ENCODE measurements around the gene PIM1. TPM values are rescaled to one million over a fixed set of nuclear protein-coding genes. Genes with fewer than 3 reads are reported as not detected.

The PIM1 gene
- total RNA-seq, 4 donors from 2014 or later, result 36.6 to 78.4 (median 49.2) TPM

DNA sequence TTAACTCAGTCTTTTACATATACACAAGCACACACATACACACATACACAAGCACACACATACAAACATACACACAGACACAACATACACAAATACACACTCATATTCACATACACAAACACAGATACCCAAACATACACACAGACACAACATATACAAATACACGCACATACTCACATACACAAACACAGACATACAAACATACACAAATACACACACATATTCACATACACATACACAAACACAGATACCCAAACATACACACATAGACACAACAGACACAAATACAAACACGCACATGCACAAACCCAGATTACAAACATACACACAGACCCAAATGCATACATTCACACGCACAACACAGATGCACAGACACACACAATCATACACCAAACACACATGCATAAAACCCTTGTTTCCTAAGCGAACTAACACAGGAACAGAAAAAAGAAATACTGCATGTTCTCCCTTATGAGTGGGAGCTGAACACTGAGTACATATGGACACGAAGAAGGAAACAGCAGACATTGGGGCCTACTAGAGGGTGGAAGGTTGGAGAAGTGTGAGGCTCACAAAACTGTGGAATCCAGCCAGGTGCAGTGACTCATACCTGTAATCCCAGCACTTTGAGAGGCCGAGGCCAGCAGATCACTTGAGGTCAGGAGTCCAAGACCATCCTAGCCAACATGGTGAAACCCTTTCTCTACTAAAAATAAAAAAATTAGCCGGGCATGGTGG, 34.2 kb downstream of the PIM1 start:
- H3K9me3 ChIP-seq, result no peaks in the 10 kb centered on the region
- H3K27ac ChIP-seq, result peak overlapping the region in 1 of 4 donors; percentile 70
- no peaks in the 10 kb centered on the region for H3K27me3 ChIP-seq
- TF ChIP-seq POLR2A (IDR thresholded peaks at IDR 0.05), result no peak
- no peak for TF ChIP-seq CTCF (IDR thresholded peaks at IDR 0.05)
- H3K4me1 ChIP-seq, result peaks cover 0 to 26% (median 6%) of the 10 kb centered on the region in 4 donors
- peak in 2 of 3 donors; percentile 66 to 85 for DNase-seq
- no peak overlapping the region for H3K4me3 ChIP-seq
- H3K36me3 ChIP-seq, result no peaks in the 10 kb centered on the region

DNA sequence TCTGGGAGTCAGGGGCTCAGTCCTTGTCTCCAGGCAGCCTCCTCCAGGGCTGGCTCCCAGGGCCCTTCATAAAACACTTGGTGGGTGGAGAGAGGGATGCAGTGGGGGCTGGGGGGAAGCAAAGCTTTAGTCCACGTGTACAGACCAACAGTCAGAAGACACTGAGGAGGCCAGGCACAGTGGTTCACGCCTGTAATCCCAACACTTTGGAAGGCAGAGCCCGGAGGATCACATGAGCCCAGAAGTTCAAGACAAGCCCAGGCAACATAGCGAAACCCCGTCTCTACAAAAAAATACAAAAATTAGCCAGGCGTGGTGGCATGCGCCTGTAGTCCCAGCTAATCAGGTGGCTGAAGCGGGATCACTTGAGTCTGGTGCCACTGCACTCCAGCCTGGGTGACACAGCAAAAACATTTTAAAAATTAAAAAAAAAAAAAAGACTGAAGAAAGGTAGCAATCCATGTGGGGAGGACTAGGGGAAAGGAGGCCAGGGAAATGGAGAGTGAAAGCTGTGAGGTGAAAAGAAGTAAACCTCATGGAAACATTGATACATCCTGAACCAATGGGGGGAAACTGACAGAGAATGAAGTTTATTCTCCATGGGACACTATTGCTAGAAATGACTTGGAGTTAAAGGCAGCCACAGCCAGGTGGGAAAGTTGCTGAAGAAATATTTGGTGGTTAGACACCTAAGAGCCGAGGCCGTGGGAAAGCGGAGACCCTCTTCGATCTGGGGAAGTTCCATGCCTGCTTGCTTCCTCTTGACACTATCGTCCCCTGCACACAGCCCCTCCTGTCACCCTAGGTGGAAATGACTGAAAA, 35.4 kb downstream of the PIM1 start:
- Histone ChIP-seq H3K4me1 (peaks cover 0 to 26% (median 6%) of the 10 kb centered on the region in 4 donors), H3K27me3 (no peaks in the 10 kb centered on the region), H3K36me3 (no peaks in the 10 kb centered on the region), H3K9me3 (no peaks in the 10 kb centered on the region), H3K27ac (no peak overlapping the region), H3K4me3 (no peak overlapping the region)
- TF ChIP-seq CTCF (IDR thresholded peaks at IDR 0.05) (no peak), POLR2A (IDR thresholded peaks at IDR 0.05) (no peak)
- DNase-seq, result peak in 1 of 3 donors; percentile 34

- Histone ChIP-seq H3K36me3 (no peaks in the 10 kb centered on the region), H3K27me3 (no peaks in the 10 kb centered on the region), H3K4me3 (no peak overlapping the region), H3K9me3 (no peaks in the 10 kb centered on the region), H3K4me1 (peaks cover 0 to 26% (median 6%) of the 10 kb centered on the region in 4 donors), H3K27ac (no peak overlapping the region)
- peak in 1 of 3 donors; percentile 42 for DNase-seq
- TF ChIP-seq POLR2A (IDR thresholded peaks at IDR 0.05), result no peak
- no peak for TF ChIP-seq CTCF (IDR thresholded peaks at IDR 0.05)
These were observed 36.0 kb downstream of the PIM1 start for GRCh38 chr6:37205997-37206340.

- Histone ChIP-seq H3K4me1 (peaks cover 0 to 24% (median 6%) of the 10 kb centered on the region in 4 donors), H3K27ac (no peak overlapping the region), H3K36me3 (no peaks in the 10 kb centered on the region), H3K4me3 (no peak overlapping the region), H3K27me3 (no peaks in the 10 kb centered on the region), H3K9me3 (no peaks in the 10 kb centered on the region)
- no peak for TF ChIP-seq CTCF (IDR thresholded peaks at IDR 0.05)
- TF ChIP-seq POLR2A (IDR thresholded peaks at IDR 0.05), result no peak
- DNase-seq, result peak in 1 of 3 donors; percentile 31
These were observed 36.7 kb downstream of the PIM1 start for GRCh38 chr6:37206622-37207021.

- Histone ChIP-seq H3K4me1 (peaks cover 0 to 11% (median 3%) of the 10 kb centered on the region in 4 donors), H3K9me3 (no peaks in the 10 kb centered on the region), H3K27ac (no peak overlapping the region), H3K36me3 (no peaks in the 10 kb centered on the region), H3K27me3 (no peaks in the 10 kb centered on the region), H3K4me3 (no peak overlapping the region)
- DNase-seq, result peak; percentile 89 to 97 (median 93)
- peak; percentile 75 to 93 (median 88) for TF ChIP-seq CTCF (IDR thresholded peaks at IDR 0.05)
- TF ChIP-seq POLR2A (IDR thresholded peaks at IDR 0.05), result no peak
These were observed 38.0 kb downstream of the PIM1 start for GRCh38 chr6:37207903-37208456.
